Esophagus (tissue), 2 donors: ENCODE data around the gene TTC39B. TPM values are rescaled to one million over a fixed set of nuclear protein-coding genes. Genes with fewer than 3 reads are reported as not detected.

Source experiments
- H3K27ac ChIP-seq, 2 donors: one replicate each; pipeline ENCODE4 v1.5.1; 2013; ENCODE audit warnings: low read depth in 2 of 2, mild to moderate bottlenecking in 2 of 2, inconsistent platforms in 1 of 2, low read length in 1 of 2, moderate library complexity in 1 of 2
- H3K27me3 ChIP-seq, 2 donors: one replicate each; pipeline ENCODE4 v1.6.1; 2013; ENCODE audit warnings: low read length in 2 of 2, control low read depth in 1 of 2, mild to moderate bottlenecking in 1 of 2; ENCODE audit not compliant: insufficient read depth in 2 of 2, control insufficient read depth in 1 of 2
- H3K36me3 ChIP-seq, 2 donors: one replicate each; pipeline ENCODE4 v1.6.1; 2013; ENCODE audit warnings: low read length in 1 of 2; ENCODE audit not compliant: control insufficient read depth in 2 of 2, insufficient read depth in 2 of 2
- H3K4me1 ChIP-seq, 2 donors: one replicate each; pipeline ENCODE4 v1.6.1; 2013; ENCODE audit warnings: low read length in 1 of 2; ENCODE audit not compliant: control insufficient read depth in 2 of 2, insufficient read depth in 2 of 2
- H3K4me3 ChIP-seq, 2 donors: one replicate each; pipeline ENCODE4 v1.5.1; 2013; ENCODE audit warnings: low read length in 2 of 2, mild to moderate bottlenecking in 2 of 2, low read depth in 1 of 2, moderate library complexity in 1 of 2
- H3K9me3 ChIP-seq, 2 donors: one replicate each; pipeline ENCODE4 v1.6.1; 2013; ENCODE audit warnings: mild to moderate bottlenecking in 2 of 2, low read depth in 1 of 2, low read length in 1 of 2, moderate library complexity in 1 of 2; ENCODE audit not compliant: control insufficient read depth in 2 of 2, insufficient read depth in 1 of 2
- WGBS, 2 donors: extraction: QIAGEN DNeasy Blood & Tissue Kit; methylation state at CpG; one replicate each; pipeline ENCODE4 v1.1.7; 2013; 5-methylcytosine and 5-hydroxymethylcytosine counted together
- polyA plus RNA-seq, 2 donors: library from polyadenylated mRNA; stranded (reverse); fragments of 200-250 nt; gene quantifications; one replicate each; pipeline ENCODE4 v1.2.3, GENCODE V29; 2013
- donor health status: healthy with polysubstance abuse.
- donor health status: Bipolar disorder and iron deficiency.

TTC39B gene
- polyA plus RNA-seq, 2 donors = 9.9 to 10.7 TPM

DNA sequence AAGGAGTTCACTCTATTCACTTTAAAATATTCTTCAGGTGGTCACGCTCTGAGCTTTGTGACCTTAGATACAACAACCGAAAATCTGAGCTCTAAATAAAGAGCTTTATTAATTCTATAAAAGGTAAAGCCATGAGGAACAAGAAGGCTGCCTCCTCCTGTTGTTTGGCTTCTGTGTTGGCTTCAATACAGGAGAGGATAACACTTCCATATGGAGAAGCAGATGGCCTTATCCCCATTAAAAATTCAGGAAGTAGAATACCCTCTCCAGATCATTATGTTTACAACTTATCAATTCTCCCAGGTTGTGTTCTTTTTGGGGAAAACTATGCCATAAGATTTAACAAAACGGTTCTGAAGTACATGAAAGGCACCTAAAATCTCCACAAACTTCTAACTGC lies 128.4 kb downstream of the TTC39B start:
- H3K27me3 ChIP-seq = no peaks in the 10 kb centered on the region
- H3K9me3 ChIP-seq = no peaks in the 10 kb centered on the region
- peaks cover 3 to 4% of the 10 kb centered on the region in 2 donors for H3K36me3 ChIP-seq
- H3K4me3 ChIP-seq = no peak overlapping the region
- H3K27ac ChIP-seq = no peak overlapping the region
- H3K4me1 ChIP-seq = no peaks in the 10 kb centered on the region
- WGBS, 2 donors = 90 to 92% methylated on average over 3 of the region's 3 CpGs

DNA sequence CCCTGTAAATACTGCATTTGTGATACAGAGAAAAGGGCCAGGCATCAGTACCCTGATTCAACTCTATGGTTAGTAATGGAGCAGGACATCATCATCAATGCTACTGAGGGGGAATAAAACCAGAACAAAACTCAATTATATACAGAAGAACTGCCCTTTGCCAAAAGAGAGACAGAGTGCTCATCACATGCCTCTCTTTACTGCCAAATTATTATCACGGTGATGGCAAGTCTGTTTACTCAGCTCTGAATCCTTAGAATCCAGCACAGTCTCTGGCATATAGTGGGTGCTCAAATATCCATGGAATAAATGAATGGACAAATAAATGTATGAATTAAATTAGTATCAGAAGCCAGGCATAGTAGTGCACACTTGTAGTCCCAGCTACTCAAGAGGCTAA lies 130.2 kb downstream of the TTC39B start:
- H3K4me1 ChIP-seq = no peaks in the 10 kb centered on the region
- H3K36me3 ChIP-seq = peaks cover under 1 to 3% of the 10 kb centered on the region in 2 donors
- H3K27me3 ChIP-seq = no peaks in the 10 kb centered on the region
- no peaks in the 10 kb centered on the region for H3K9me3 ChIP-seq
- 66 to 74% methylated on average over 1 of the region's 1 CpG for WGBS, 2 donors
- no peak overlapping the region for H3K4me3 ChIP-seq
- H3K27ac ChIP-seq = no peak overlapping the region

DNA sequence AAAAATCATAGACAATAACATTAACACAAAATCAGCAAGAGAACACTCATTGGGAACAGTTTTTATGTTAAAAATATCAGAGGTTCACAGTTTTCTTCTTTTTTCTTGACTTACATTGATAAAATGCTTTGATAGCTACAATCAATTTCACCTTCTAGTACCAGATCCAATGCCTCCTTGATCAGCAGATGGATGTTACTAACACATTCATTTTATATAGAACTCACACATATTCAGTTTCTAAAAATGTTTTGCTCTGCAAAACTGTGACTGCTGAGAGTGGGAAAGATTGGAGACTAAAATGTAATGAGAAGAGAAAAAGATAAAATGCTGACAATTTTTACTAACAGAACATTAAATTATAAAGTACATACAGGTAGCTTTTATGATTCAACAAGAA lies 143.1 kb downstream of the TTC39B start:
- no peaks in the 10 kb centered on the region for H3K4me1 ChIP-seq
- peaks cover 0 to 3% of the 10 kb centered on the region in 2 donors for H3K36me3 ChIP-seq
- no peak overlapping the region for H3K4me3 ChIP-seq
- no peaks in the 10 kb centered on the region for H3K27me3 ChIP-seq
- H3K27ac ChIP-seq = no peak overlapping the region
- H3K9me3 ChIP-seq = no peaks in the 10 kb centered on the region

DNA sequence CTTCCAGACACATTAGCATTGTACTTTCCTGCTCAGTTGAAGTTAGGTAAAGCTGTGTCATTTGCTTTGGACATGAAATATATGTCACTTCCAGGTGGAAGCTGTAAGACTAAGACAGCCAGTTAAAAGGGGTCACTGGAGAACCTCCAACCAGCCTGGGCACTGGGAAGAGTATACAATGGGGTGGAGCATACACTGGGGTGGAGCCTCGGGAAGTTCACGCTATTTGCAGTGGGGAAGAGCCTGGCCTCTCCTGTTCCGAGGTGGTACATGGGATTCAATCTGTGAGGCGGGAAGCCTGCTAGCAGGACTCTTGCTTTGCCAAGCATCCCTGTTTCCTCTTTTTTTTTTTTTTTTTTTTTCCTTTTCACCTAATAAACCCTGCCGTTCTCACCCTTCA lies 145.3 kb downstream of the TTC39B start:
- no peaks in the 10 kb centered on the region for H3K4me1 ChIP-seq
- no peaks in the 10 kb centered on the region for H3K27me3 ChIP-seq
- no peaks in the 10 kb centered on the region for H3K36me3 ChIP-seq
- no peak overlapping the region for H3K27ac ChIP-seq
- 89 to 96% methylated on average over 5 of the region's 5 CpGs for WGBS, 2 donors
- no peak overlapping the region for H3K4me3 ChIP-seq
- H3K9me3 ChIP-seq = no peaks in the 10 kb centered on the region

DNA sequence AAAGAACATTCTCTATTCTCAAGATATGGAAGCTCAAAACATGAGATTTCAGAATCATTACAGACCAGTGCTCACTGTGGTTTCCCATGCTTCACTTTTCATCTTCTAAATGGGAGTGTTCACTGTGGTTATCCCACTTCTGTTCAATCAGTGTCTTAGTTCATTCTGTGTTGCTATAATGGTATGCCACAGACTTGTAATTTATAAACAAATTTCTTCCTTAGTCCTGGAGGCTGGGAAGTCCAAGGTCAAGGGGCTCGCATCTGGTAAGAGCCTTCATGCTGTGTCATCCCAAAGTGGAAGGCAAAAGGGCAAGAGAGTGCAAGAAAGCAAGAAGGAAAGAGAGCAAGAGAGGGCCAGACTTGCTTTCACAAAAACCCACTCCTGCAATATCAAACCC lies 146.3 kb downstream of the TTC39B start:
- Histone ChIP-seq H3K27me3 (no peaks in the 10 kb centered on the region), H3K36me3 (no peaks in the 10 kb centered on the region), H3K9me3 (no peaks in the 10 kb centered on the region), H3K4me3 (no peak overlapping the region), H3K27ac (no peak overlapping the region), H3K4me1 (no peaks in the 10 kb centered on the region)
- WGBS, 2 donors = 73 to 77% methylated on average over 1 of the region's 1 CpG

DNA sequence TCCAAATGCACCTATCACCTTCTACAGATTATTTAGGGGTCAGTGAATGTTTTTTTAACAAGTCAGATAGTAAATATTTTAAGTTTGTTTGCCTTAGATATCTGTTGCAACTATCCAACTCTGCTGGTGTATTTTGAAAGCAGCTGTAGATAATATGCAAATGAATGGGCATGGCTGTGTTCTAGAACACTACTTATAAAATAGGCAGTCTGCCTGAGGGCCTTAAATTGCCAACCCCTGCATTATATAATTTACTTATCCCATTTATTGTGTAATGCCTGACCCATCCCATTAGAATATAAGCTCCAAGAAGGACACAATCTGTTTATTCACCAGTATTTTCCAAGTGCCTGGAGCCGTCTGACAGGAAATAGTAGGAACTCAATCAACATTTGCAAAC lies 149.0 kb downstream of the TTC39B start:
- no peak overlapping the region for H3K4me3 ChIP-seq
- no peak overlapping the region for H3K27ac ChIP-seq
- no peaks in the 10 kb centered on the region for H3K27me3 ChIP-seq
- no peaks in the 10 kb centered on the region for H3K36me3 ChIP-seq
- WGBS, 2 donors = 66 to 73% methylated on average over 1 of the region's 1 CpG
- H3K9me3 ChIP-seq = no peaks in the 10 kb centered on the region
- H3K4me1 ChIP-seq = no peaks in the 10 kb centered on the region

DNA sequence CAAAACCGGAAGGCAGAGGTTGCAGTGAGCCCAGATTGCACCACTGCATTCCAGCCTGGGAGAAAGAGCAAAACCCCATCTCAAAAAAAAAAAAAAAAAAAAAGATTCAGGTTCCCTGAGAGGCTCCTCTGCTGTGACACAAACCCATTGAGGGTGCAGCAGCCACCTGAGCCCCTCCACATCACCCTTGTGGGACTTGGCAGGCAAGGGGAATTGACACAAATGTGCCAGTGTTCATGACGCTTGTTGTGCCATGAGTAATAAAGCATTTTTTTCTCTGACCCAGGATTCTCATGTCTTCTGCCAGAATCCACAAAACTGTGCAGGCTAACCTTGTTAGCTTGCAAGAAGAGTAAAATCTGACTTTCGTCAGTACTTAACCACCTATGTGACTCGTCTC lies 149.6 kb downstream of the TTC39B start:
- Histone ChIP-seq H3K36me3 (no peaks in the 10 kb centered on the region), H3K27ac (no peak overlapping the region), H3K4me1 (no peaks in the 10 kb centered on the region), H3K4me3 (no peak overlapping the region), H3K9me3 (no peaks in the 10 kb centered on the region), H3K27me3 (no peaks in the 10 kb centered on the region)
- WGBS, 2 donors = 52 to 65% methylated on average over 4 of the region's 4 CpGs

DNA sequence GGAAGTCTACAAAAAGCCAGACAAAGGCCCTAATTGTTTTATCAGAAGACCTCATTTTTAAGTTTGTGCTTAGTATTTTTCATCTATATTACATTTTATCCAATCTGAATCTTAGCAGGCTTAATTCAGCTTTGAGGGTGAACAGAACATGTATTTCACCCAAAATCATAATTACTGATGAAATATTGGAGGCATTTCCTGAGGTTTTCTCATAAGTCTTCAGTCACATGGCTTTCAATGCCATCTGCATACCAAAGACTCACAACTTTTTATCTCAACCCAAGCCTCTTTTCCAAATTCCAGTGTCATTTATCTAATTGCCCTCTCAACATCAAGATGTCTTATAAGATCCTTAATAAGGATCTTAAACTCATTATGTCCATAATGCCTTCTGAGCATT lies 150.8 kb downstream of the TTC39B start:
- H3K4me3 ChIP-seq = no peak overlapping the region
- peak overlapping the region in 1 of 2 donors; percentile 22 for H3K27ac ChIP-seq
- no peaks in the 10 kb centered on the region for H3K27me3 ChIP-seq
- no peaks in the 10 kb centered on the region for H3K9me3 ChIP-seq
- no peaks in the 10 kb centered on the region for H3K4me1 ChIP-seq
- H3K36me3 ChIP-seq = no peaks in the 10 kb centered on the region

DNA sequence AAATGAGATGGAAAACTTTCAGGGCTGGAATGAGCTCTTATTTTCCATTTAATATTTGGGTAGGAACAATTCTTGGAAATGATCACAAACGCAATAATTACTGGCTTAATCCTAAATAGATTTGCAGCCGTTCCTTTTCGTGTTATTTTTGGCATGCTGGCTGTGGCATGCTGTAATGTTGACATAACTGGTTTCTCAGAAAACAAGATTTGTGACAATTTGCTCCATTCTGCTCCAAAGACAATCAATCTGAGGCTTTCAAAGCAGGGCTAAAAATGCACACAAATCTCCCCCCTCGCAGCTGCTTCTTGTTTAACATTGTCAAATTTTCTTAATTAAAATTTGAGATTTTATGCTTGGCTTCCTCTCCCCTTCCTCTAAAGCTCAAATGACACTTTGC lies 151.2 kb downstream of the TTC39B start:
- 5 to 8% methylated on average over 4 of the region's 4 CpGs for WGBS, 2 donors
- H3K27me3 ChIP-seq = no peaks in the 10 kb centered on the region
- no peak overlapping the region for H3K27ac ChIP-seq

DNA sequence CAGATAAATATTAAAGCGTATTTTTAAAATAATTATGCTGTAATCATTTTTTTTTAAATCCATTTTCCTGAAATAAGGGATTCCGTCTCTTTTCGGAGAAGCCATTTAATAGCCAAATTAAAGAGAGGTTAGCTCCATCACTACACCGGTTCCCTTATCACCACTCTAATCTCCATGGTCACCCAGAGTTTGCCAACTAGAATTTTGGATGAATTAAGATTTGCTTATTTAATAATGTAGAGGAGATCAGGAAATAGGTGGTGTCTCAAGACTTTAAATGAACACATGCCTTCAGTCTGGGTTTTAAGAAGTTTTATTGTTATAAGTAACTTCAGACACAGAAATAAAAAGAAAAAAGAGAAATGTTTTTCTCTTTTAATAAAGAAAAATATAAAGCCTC lies 151.7 kb downstream of the TTC39B start:
- H3K36me3 ChIP-seq = no peaks in the 10 kb centered on the region
- H3K9me3 ChIP-seq = no peaks in the 10 kb centered on the region
- no peak overlapping the region for H3K27ac ChIP-seq
- 46 to 48% methylated on average over 4 of the region's 4 CpGs for WGBS, 2 donors
- no peaks in the 10 kb centered on the region for H3K27me3 ChIP-seq
- H3K4me1 ChIP-seq = peaks cover 0 to 2% of the 10 kb centered on the region in 2 donors
- H3K4me3 ChIP-seq = no peak overlapping the region

More for the DNA sequence above, 151.2 kb downstream of the TTC39B start:
- H3K36me3 ChIP-seq = no peaks in the 10 kb centered on the region
- H3K4me1 ChIP-seq = no peaks in the 10 kb centered on the region
- no peak overlapping the region for H3K4me3 ChIP-seq
- no peaks in the 10 kb centered on the region for H3K9me3 ChIP-seq
